ENCODE measurements around the gene NLRC5.

Gene NLRC5

DNA sequence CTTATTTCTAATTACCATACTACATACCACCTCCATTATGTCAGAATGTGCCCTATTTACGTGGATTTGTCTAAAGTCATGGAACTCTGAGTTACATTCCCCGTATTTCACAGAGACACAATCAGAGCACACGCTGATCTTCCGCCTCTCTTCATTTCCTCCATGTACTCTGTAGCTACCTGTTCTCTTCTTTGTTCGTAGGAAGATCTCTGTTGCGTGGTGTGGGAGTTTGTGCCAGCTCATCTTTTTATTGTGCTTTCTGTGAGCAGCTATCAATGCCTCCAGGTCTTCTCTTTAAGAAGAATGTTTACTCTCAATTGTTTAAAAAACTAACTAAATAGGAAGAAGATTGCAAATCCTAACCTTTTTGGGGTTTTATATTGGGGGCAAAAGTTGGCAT is 26.9 kb downstream of the NLRC5 start:
- Histone ChIP-seq H3K4me1 (ENCODE audit: control insufficient read depth, insufficient read depth, low read length, unreplicated experiment) (peaks cover 33% of the 10 kb centered on the region), H3K79me2 (ENCODE audit: control insufficient read depth, insufficient read depth, low read length, unreplicated experiment) (peaks cover 46% of the 10 kb centered on the region), H3K4me3 (ENCODE audit: low read depth, low read length) (no peak overlapping the region), H3K27me3 (ENCODE audit: insufficient read depth, low read length) (no peaks in the 10 kb centered on the region), H2AFZ (ENCODE audit: low read length, unreplicated experiment) (no peak overlapping the region), H3K36me3 (ENCODE audit: insufficient read depth, low read length) (peaks cover 37% of the 10 kb centered on the region), H3K27ac (ENCODE audit: low read depth, low read length) (no peak overlapping the region)

- peaks cover 28% of the 10 kb centered on the region for H3K4me1 ChIP-seq (ENCODE audit: control insufficient read depth, insufficient read depth, low read length, unreplicated experiment)
- peaks cover 41% of the 10 kb centered on the region for H3K79me2 ChIP-seq (ENCODE audit: control insufficient read depth, insufficient read depth, low read length, unreplicated experiment)
- H3K27ac ChIP-seq (ENCODE audit: low read depth, low read length): no peak overlapping the region
- no peaks in the 10 kb centered on the region for H3K27me3 ChIP-seq (ENCODE audit: insufficient read depth, low read length)
- H2AFZ ChIP-seq (ENCODE audit: low read length, unreplicated experiment): no peak overlapping the region
- H3K36me3 ChIP-seq (ENCODE audit: insufficient read depth, low read length): peaks cover 37% of the 10 kb centered on the region
- H3K4me3 ChIP-seq (ENCODE audit: low read depth, low read length): no peak overlapping the region
Observed at GRCh38 chr16:57016831-57017230, 27.5 kb downstream of the NLRC5 start.

- Histone ChIP-seq H3K36me3 (ENCODE audit: insufficient read depth, low read length) (peaks cover 38% of the 10 kb centered on the region), H2AFZ (ENCODE audit: low read length, unreplicated experiment) (no peak overlapping the region), H3K4me1 (ENCODE audit: control insufficient read depth, insufficient read depth, low read length, unreplicated experiment) (peaks cover 24% of the 10 kb centered on the region), H3K27ac (ENCODE audit: low read depth, low read length) (peak overlapping the region; percentile 25; the same call in 1 of the 2 replicates), H3K79me2 (ENCODE audit: control insufficient read depth, insufficient read depth, low read length, unreplicated experiment) (peaks cover 37% of the 10 kb centered on the region), H3K27me3 (ENCODE audit: insufficient read depth, low read length) (no peaks in the 10 kb centered on the region), H3K4me3 (ENCODE audit: low read depth, low read length) (no peak overlapping the region)
Observed at GRCh38 chr16:57017251-57017650, 27.9 kb downstream of the NLRC5 start.

DNA sequence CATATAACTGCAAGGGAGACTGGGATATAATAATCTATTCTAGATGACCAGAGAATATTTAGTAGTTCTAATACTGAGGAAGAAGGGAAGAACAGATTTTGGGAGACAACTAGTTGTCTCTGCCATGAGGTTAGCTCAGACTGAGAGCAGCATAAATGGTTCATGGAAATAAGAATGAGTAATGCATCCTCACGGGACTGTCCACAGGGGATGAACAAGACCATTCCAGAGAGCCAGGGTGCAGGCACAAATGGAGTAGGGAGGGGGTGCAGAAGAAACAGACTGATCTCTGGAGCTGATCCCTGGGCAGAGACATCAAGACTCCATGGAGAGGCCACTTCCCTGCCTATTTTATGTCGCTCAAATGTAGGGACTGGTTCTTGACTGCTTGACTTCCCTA is 30.4 kb downstream of the NLRC5 start:
- Histone ChIP-seq H3K36me3 (ENCODE audit: insufficient read depth, low read length) (peaks cover 49% of the 10 kb centered on the region), H3K4me1 (ENCODE audit: control insufficient read depth, insufficient read depth, low read length, unreplicated experiment) (peaks cover 4% of the 10 kb centered on the region), H3K27me3 (ENCODE audit: insufficient read depth, low read length) (no peaks in the 10 kb centered on the region)

DNA sequence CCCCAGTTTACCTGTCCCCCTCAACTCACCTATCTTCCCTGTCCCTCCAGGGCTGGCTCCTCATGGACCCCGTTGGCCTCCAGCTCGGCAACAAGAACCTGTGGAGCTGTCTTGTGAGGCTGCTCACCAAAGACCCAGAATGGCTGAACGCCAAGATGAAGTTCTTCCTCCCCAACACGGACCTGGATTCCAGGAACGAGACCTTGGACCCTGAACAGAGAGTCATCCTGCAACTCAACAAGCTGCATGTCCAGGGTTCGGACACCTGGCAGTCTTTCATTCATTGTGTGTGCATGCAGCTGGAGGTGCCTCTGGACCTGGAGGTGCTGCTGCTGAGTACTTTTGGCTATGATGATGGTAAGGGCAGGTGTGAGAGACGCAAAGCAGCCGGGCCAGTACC is 31.3 kb downstream of the NLRC5 start:
- H3K4me3 ChIP-seq (ENCODE audit: low read depth, low read length): no peak overlapping the region
- H2AFZ ChIP-seq (ENCODE audit: low read length, unreplicated experiment): no peak overlapping the region
- peaks cover 4% of the 10 kb centered on the region for H3K4me1 ChIP-seq (ENCODE audit: control insufficient read depth, insufficient read depth, low read length, unreplicated experiment)
- H3K79me2 ChIP-seq (ENCODE audit: control insufficient read depth, insufficient read depth, low read length, unreplicated experiment): peaks cover 20% of the 10 kb centered on the region
- no peak overlapping the region for H3K27ac ChIP-seq (ENCODE audit: low read depth, low read length)
- no peaks in the 10 kb centered on the region for H3K27me3 ChIP-seq (ENCODE audit: insufficient read depth, low read length)
- peaks cover 49% of the 10 kb centered on the region for H3K36me3 ChIP-seq (ENCODE audit: insufficient read depth, low read length)

More for the DNA sequence above, 30.4 kb downstream of the NLRC5 start:
- Histone ChIP-seq H3K27ac (ENCODE audit: low read depth, low read length) (no peak overlapping the region), H3K4me3 (ENCODE audit: low read depth, low read length) (no peak overlapping the region), H3K79me2 (ENCODE audit: control insufficient read depth, insufficient read depth, low read length, unreplicated experiment) (peaks cover 24% of the 10 kb centered on the region), H2AFZ (ENCODE audit: low read length, unreplicated experiment) (no peak overlapping the region)

DNA sequence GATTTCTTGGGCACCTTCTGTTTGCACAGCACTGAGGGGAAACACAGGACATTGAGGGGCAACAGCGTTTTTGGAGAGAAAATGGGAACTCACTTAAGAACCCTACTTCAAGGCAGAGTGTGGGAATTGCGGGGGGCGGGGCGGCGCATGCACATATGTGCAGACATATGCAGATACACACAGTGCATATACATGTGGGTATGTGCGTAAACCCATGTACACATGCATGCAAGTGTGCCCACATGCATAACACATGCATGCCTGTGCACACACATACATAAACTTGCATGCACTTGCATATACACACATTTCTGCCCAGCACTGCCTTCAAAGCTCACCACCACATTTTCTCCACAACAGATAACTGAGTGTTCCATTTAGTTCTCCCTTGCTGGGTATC is 32.4 kb downstream of the NLRC5 start:
- no peak overlapping the region for H3K4me3 ChIP-seq (ENCODE audit: low read depth, low read length)
- peaks cover 12% of the 10 kb centered on the region for H3K79me2 ChIP-seq (ENCODE audit: control insufficient read depth, insufficient read depth, low read length, unreplicated experiment)
- no peak overlapping the region for H2AFZ ChIP-seq (ENCODE audit: low read length, unreplicated experiment)
- no peaks in the 10 kb centered on the region for H3K27me3 ChIP-seq (ENCODE audit: insufficient read depth, low read length)
- peaks cover 4% of the 10 kb centered on the region for H3K4me1 ChIP-seq (ENCODE audit: control insufficient read depth, insufficient read depth, low read length, unreplicated experiment)
- no peak overlapping the region for H3K27ac ChIP-seq (ENCODE audit: low read depth, low read length)
- peaks cover 51% of the 10 kb centered on the region for H3K36me3 ChIP-seq (ENCODE audit: insufficient read depth, low read length)

GRCh38 chr16:57022445-57022844 is 33.1 kb downstream of the NLRC5 start:
- no peak overlapping the region for H2AFZ ChIP-seq (ENCODE audit: low read length, unreplicated experiment)
- peaks cover 5% of the 10 kb centered on the region for H3K79me2 ChIP-seq (ENCODE audit: control insufficient read depth, insufficient read depth, low read length, unreplicated experiment)
- no peaks in the 10 kb centered on the region for H3K27me3 ChIP-seq (ENCODE audit: insufficient read depth, low read length)
- H3K4me3 ChIP-seq (ENCODE audit: low read depth, low read length): no peak overlapping the region
- peaks cover 4% of the 10 kb centered on the region for H3K4me1 ChIP-seq (ENCODE audit: control insufficient read depth, insufficient read depth, low read length, unreplicated experiment)
- peaks cover 47% of the 10 kb centered on the region for H3K36me3 ChIP-seq (ENCODE audit: insufficient read depth, low read length)
- H3K27ac ChIP-seq (ENCODE audit: low read depth, low read length): no peak overlapping the region

GRCh38 chr16:57023541-57024249 is 34.3 kb downstream of the NLRC5 start:
- Histone ChIP-seq H2AFZ (ENCODE audit: low read length, unreplicated experiment) (no peak overlapping the region), H3K4me3 (ENCODE audit: low read depth, low read length) (no peak overlapping the region), H3K36me3 (ENCODE audit: insufficient read depth, low read length) (peaks cover 37% of the 10 kb centered on the region), H3K27ac (ENCODE audit: low read depth, low read length) (no peak overlapping the region), H3K4me1 (ENCODE audit: control insufficient read depth, insufficient read depth, low read length, unreplicated experiment) (peaks cover 4% of the 10 kb centered on the region), H3K27me3 (ENCODE audit: insufficient read depth, low read length) (no peaks in the 10 kb centered on the region), H3K79me2 (ENCODE audit: control insufficient read depth, insufficient read depth, low read length, unreplicated experiment) (no peaks in the 10 kb centered on the region)

GRCh38 chr16:57024894-57025680 is 35.7 kb downstream of the NLRC5 start:
- H3K79me2 ChIP-seq (ENCODE audit: control insufficient read depth, insufficient read depth, low read length, unreplicated experiment): no peaks in the 10 kb centered on the region
- no peaks in the 10 kb centered on the region for H3K4me1 ChIP-seq (ENCODE audit: control insufficient read depth, insufficient read depth, low read length, unreplicated experiment)
- H2AFZ ChIP-seq (ENCODE audit: low read length, unreplicated experiment): no peak overlapping the region
- H3K36me3 ChIP-seq (ENCODE audit: insufficient read depth, low read length): peaks cover 31% of the 10 kb centered on the region
- no peak overlapping the region for H3K27ac ChIP-seq (ENCODE audit: low read depth, low read length)
- H3K4me3 ChIP-seq (ENCODE audit: low read depth, low read length): no peak overlapping the region
- no peaks in the 10 kb centered on the region for H3K27me3 ChIP-seq (ENCODE audit: insufficient read depth, low read length)

- Histone ChIP-seq H2AFZ (ENCODE audit: low read length, unreplicated experiment) (no peak overlapping the region), H3K4me3 (ENCODE audit: low read depth, low read length) (no peak overlapping the region), H3K79me2 (ENCODE audit: control insufficient read depth, insufficient read depth, low read length, unreplicated experiment) (no peaks in the 10 kb centered on the region), H3K27ac (ENCODE audit: low read depth, low read length) (no peak overlapping the region), H3K27me3 (ENCODE audit: insufficient read depth, low read length) (no peaks in the 10 kb centered on the region), H3K4me1 (ENCODE audit: control insufficient read depth, insufficient read depth, low read length, unreplicated experiment) (no peaks in the 10 kb centered on the region), H3K36me3 (ENCODE audit: insufficient read depth, low read length) (peaks cover 23% of the 10 kb centered on the region; the same call in 1 of the 2 replicates)
Observed at GRCh38 chr16:57025941-57026777, 36.8 kb downstream of the NLRC5 start.

Data from ACC112 (cell line).